Lower lobe of right lung (tissue), 2 donors: ENCODE measurements around the gene TPCN2. TPM values are rescaled to one million over a fixed set of nuclear protein-coding genes. Genes with fewer than 3 reads are reported as not detected.

Experiments
- ATAC-seq, 2 donors: fragments of 200-7000 bp; cut with Tn5 transposase; one replicate each; pipeline ENCODE4 v1.9.1; 2020 to 2022; ENCODE audit warnings: mild to moderate bottlenecking in 2 of 2, moderate library complexity in 2 of 2
- DNase-seq: peaks from one replicate; pipeline ENCODE4 v3.0.0-alpha.2; 2020
- H3K27ac ChIP-seq: fragments of 200-600 bp; one replicate; pipeline ENCODE4 v1.8.0; 2022
- H3K27me3 ChIP-seq: fragments of 200-600 bp; one replicate; pipeline ENCODE4 v1.8.0; 2022; ENCODE audit warnings: low read depth
- H3K36me3 ChIP-seq: fragments of 200-600 bp; one replicate; pipeline ENCODE4 v1.8.0; 2022; ENCODE audit warnings: mild to moderate bottlenecking
- H3K4me1 ChIP-seq: fragments of 200-600 bp; one replicate; pipeline ENCODE4 v1.8.0; 2022
- H3K4me3 ChIP-seq: fragments of 200-600 bp; one replicate; pipeline ENCODE4 v1.8.0; 2022; ENCODE audit warnings: mild to moderate bottlenecking
- H3K9me3 ChIP-seq: fragments of 200-600 bp; one replicate; pipeline ENCODE4 v1.8.0; 2022
- intact Hi-C: fragments of 100-400 bp; cut with DNase I; formaldehyde crosslinking; loops from one replicate; pipeline ENCODE4 v1.11.0; 2022
- total RNA-seq: library from RNA; stranded (reverse); fragmentation: NEBNext Ultra II Directional; extraction: Animal tissue kit (Norgen Biotek cat#: 25700); gene quantifications from one replicate; pipeline ENCODE4 v1.2.1, GENCODE V29; 2021
- TF ChIP-seq, protein P1 (sequence below): fragments of 200-600 bp; IDR thresholded peaks from one replicate; pipeline ENCODE4 v1.8.0; 2022; ENCODE audit warnings: antibody characterized with exemption, mild to moderate bottlenecking
- donor health status: DM: no; HTN: yes; CAD: no; lungs with severe emphysema.

TPCN2 gene
- total RNA-seq, 1 donor from 2014 or later, result 18.2 TPM

DNA sequence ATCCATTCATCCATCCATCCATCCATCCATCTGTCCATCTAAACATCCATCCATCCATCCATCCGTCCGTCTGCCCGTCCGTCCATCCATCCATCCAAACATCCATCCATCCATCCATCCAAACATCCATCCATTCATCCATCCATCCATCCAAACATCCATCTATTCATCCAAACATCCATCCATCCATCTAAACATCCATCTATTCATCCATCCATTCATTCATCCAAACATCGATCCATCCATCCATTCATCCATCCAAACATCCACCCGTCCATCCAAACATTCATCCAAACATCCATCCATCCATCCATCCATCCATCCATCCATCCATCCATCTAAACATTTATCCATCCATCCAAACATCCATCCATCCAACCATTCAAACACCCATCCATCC, 61.7 kb downstream of the TPCN2 start:
- Histone ChIP-seq H3K36me3 (no peaks in the 10 kb centered on the region), H3K4me1 (peaks cover 16% of the 10 kb centered on the region), H3K27me3 (no peaks in the 10 kb centered on the region), H3K27ac (no peak overlapping the region), H3K9me3 (no peaks in the 10 kb centered on the region), H3K4me3 (no peak overlapping the region)
- ATAC-seq (no peak), DNase-seq (no peak)
- intact Hi-C loops, result no loop called here
- TF ChIP-seq, protein P1, sequence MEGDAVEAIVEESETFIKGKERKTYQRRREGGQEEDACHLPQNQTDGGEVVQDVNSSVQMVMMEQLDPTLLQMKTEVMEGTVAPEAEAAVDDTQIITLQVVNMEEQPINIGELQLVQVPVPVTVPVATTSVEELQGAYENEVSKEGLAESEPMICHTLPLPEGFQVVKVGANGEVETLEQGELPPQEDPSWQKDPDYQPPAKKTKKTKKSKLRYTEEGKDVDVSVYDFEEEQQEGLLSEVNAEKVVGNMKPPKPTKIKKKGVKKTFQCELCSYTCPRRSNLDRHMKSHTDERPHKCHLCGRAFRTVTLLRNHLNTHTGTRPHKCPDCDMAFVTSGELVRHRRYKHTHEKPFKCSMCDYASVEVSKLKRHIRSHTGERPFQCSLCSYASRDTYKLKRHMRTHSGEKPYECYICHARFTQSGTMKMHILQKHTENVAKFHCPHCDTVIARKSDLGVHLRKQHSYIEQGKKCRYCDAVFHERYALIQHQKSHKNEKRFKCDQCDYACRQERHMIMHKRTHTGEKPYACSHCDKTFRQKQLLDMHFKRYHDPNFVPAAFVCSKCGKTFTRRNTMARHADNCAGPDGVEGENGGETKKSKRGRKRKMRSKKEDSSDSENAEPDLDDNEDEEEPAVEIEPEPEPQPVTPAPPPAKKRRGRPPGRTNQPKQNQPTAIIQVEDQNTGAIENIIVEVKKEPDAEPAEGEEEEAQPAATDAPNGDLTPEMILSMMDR, result no peak

DNA sequence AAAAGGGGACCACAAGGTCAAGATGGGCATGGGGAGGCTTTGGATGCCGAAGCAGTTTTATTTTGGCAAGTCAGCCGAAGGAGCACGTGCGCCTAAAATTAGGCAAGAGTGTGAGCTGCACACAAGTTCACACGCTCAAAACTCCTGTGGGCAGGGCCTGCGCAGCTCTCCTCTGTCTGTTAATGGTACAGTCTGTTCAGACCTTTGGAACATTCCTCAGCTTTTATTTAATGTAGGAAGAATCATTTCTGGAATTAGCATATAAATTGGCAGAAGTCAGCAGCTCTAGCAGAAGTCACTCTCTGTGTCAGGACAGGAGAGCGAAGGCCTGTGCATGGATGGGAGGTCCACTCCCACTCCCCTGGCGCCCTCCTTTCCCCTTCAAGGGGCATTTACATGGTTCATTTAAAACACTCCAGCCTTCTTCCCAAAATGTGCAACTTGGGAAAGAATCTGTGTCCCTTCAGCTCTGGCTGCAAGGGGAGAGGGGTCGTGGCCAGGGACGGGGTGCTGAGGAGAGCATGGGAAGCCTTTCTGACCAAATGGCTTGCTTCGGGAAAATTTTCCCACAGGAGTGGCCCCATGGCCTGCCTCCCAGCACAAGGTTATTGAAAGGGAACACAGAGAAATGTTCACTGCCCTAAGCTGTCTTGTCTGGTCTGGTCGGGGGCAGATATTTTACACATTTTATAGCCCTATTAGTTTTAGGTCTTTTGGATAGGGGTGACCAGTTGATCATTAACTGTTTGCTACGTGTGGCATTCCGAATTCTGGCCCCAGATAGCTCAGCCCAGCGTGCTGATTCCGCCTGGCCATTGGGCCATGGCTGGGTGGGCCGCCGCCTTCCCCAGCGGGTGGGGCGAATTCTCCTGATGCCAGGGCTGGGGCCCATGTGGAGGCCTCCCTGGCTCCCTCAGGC, 63.2 kb downstream of the TPCN2 start:
- Histone ChIP-seq H3K27ac (no peak overlapping the region), H3K4me3 (no peak overlapping the region), H3K27me3 (no peaks in the 10 kb centered on the region), H3K36me3 (no peaks in the 10 kb centered on the region), H3K9me3 (no peaks in the 10 kb centered on the region), H3K4me1 (peaks cover 2% of the 10 kb centered on the region)
- intact Hi-C loops, result no loop called here
- DNase-seq, result peak; percentile 21
- ATAC-seq, result no peak
- TF ChIP-seq, protein P1, result no peak

GRCh38 chr11:69113226-69113625, 64.5 kb downstream of the TPCN2 start:
- Histone ChIP-seq H3K27me3 (no peaks in the 10 kb centered on the region), H3K36me3 (no peaks in the 10 kb centered on the region), H3K9me3 (no peaks in the 10 kb centered on the region), H3K27ac (no peak overlapping the region), H3K4me1 (no peaks in the 10 kb centered on the region), H3K4me3 (no peak overlapping the region)
- ATAC-seq, result no peak
- DNase-seq, result peak; percentile 37
- TF ChIP-seq, protein P1, result no peak
- intact Hi-C loops, result no loop called here

DNA sequence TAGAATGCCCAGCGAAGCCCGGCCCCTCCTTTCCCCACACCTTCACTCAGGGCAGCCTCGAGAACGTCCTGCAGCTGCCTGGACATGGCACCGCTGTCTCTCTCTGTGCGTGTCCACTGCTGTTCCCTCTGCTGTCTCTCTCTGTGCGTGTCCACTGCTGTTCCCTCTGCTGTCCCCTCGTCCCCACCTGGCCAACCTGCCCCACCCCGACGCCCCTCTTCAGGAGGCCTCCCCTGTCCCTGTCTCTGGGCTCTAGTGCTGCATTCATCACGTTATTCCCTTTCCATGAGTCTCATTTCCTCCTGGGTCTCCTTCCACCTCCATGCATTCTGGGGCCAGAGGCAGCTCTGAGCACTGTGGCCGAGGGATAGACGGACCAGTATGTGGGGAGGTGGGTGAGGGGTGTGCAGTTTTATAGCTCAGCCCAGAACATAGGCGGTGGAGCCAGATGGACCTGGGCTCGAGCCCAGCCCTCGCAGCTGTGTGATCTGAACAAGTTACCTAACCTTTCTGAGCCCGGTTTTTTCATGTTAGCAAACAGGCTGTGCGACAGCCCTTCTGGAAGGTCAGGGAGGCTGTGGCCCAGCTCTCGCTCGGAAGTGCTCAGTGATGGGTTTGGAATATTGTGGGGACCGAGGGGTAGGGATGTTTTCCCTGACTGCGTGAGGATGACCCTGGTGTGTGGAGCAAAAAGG, 65.1 kb downstream of the TPCN2 start:
- ATAC-seq (no peak), DNase-seq (peak; percentile 35)
- H3K27ac ChIP-seq, result no peak overlapping the region

GRCh38 chr11:69114362-69114761, 65.6 kb downstream of the TPCN2 start:
- Histone ChIP-seq H3K9me3 (no peaks in the 10 kb centered on the region), H3K27me3 (no peaks in the 10 kb centered on the region), H3K4me1 (no peaks in the 10 kb centered on the region), H3K4me3 (no peak overlapping the region), H3K36me3 (no peaks in the 10 kb centered on the region), H3K27ac (peak overlapping the region; percentile 71)
- ATAC-seq, result no peak
- intact Hi-C loops, result no loop called here
- peak; percentile 26 for DNase-seq
- TF ChIP-seq, protein P1, result no peak

More for the DNA sequence above, 65.1 kb downstream of the TPCN2 start:
- TF ChIP-seq, protein P1, result no peak
- no peak overlapping the region for H3K4me3 ChIP-seq
- intact Hi-C loops, result no loop called here
- no peaks in the 10 kb centered on the region for H3K9me3 ChIP-seq
- H3K4me1 ChIP-seq, result no peaks in the 10 kb centered on the region
- H3K27me3 ChIP-seq, result no peaks in the 10 kb centered on the region
- no peaks in the 10 kb centered on the region for H3K36me3 ChIP-seq
